ENCODE data around the gene WDR82.

DNA sequence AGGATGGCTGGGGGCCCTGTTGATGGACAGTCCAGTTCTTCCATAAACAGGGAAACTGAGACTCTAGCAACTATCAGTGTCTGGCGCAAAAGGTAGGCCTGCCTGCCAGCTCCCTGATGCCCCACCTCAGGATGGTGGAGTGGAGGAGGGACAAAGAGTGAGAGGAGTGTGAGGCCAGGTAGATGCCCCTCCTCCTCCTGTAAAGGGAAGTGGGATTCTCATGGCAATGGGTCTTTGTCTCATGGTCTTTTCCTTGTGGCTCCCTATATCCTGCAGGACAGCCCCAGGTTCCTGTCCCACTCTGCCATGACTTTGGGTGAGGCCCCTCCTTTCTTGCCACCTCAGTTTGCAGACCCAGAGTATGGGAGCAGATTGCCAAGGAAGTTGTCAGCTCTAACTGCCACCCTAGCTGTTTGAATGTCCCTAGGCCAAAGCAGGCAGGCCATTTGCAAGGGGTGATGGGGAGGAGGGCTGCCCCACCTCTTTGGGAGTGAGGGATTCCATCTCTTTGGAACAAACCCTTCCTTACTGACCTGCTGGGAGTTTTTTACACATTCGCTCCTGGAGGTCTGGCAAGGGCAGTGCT lies 34.8 kb upstream of the WDR82 start:
- TF ChIP-seq, protein P1, sequence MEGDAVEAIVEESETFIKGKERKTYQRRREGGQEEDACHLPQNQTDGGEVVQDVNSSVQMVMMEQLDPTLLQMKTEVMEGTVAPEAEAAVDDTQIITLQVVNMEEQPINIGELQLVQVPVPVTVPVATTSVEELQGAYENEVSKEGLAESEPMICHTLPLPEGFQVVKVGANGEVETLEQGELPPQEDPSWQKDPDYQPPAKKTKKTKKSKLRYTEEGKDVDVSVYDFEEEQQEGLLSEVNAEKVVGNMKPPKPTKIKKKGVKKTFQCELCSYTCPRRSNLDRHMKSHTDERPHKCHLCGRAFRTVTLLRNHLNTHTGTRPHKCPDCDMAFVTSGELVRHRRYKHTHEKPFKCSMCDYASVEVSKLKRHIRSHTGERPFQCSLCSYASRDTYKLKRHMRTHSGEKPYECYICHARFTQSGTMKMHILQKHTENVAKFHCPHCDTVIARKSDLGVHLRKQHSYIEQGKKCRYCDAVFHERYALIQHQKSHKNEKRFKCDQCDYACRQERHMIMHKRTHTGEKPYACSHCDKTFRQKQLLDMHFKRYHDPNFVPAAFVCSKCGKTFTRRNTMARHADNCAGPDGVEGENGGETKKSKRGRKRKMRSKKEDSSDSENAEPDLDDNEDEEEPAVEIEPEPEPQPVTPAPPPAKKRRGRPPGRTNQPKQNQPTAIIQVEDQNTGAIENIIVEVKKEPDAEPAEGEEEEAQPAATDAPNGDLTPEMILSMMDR (IDR thresholded peaks at IDR 0.05) = no peak
- TF ChIP-seq POLR2A (IDR thresholded peaks at IDR 0.05) = no peak
